ENCODE data around the gene GRIP1.
"Not testable (repeated sequence)": the region's sequence is repeated elsewhere in the genome, so short reads cannot be mapped to it uniquely, and the experiment has no call there.

GRCh38 chr12:66498059-66498458 lies 180.8 kb downstream of the GRIP1 start:
- TF ChIP-seq CTCF (IDR thresholded peaks at IDR 0.05; ENCODE audit: borderline replicate concordance, extremely low read depth, low read length, poor library complexity, severe bottlenecking); EZH2 (IDR thresholded peaks at IDR 0.05; ENCODE audit: borderline replicate concordance, low read depth, low read length, severe bottlenecking): not testable (repeated sequence)

Measured in DND-41 (cell line).